Small intestine (tissue), 7 donors: ENCODE data around the gene ZNF525. TPM values are rescaled to one million over a fixed set of nuclear protein-coding genes. Genes with fewer than 3 reads are reported as not detected.
"Not testable (repeated sequence)": the region's sequence is repeated elsewhere in the genome, so short reads cannot be mapped to it uniquely, and the experiment has no call there.

Experiments used
- DNase-seq, 2 donors: peaks; one replicate each; pipeline versions ENCODE4 v3.0.0 to v3.0.0-alpha.2; 2013
- FAIRE-seq: peaks from 2 replicates; lab custom pipeline; 2012; peaks lifted over from hg19 to GRCh38; lab: Jason Lieb, UNC
- H3K27ac ChIP-seq, 3 donors: one replicate each; pipeline ENCODE4 v1.5.1; 2013; ENCODE audit warnings: low read length in 2 of 3, mild to moderate bottlenecking in 2 of 3, control low read depth in 1 of 3, inconsistent platforms in 1 of 3, low read depth in 1 of 3, moderate library complexity in 1 of 3
- H3K27me3 ChIP-seq, 3 donors: one replicate each; pipeline ENCODE4 v1.6.1; 2013; ENCODE audit warnings: low read length in 3 of 3, inconsistent platforms in 1 of 3; ENCODE audit not compliant: control insufficient read depth in 3 of 3, insufficient read depth in 3 of 3
- H3K36me3 ChIP-seq, 3 donors: one replicate each; pipeline ENCODE4 v1.6.1; 2013; ENCODE audit warnings: low read length in 3 of 3, inconsistent platforms in 1 of 3, low read depth in 1 of 3, mild to moderate bottlenecking in 1 of 3, moderate library complexity in 1 of 3; ENCODE audit not compliant: control insufficient read depth in 3 of 3, insufficient read depth in 2 of 3
- H3K4me1 ChIP-seq, 3 donors: one replicate each; pipeline ENCODE4 v1.6.1; 2013; ENCODE audit warnings: low read length in 2 of 3, inconsistent platforms in 1 of 3, low read depth in 1 of 3, mild to moderate bottlenecking in 1 of 3, moderate library complexity in 1 of 3; ENCODE audit not compliant: control insufficient read depth in 3 of 3, insufficient read depth in 2 of 3
- H3K4me3 ChIP-seq, 3 donors: one replicate each; pipeline ENCODE4 v1.5.1; 2013; ENCODE audit warnings: low read length in 3 of 3, control low read depth in 1 of 3, inconsistent platforms in 1 of 3, low read depth in 1 of 3, mild to moderate bottlenecking in 1 of 3, moderate library complexity in 1 of 3
- H3K9me3 ChIP-seq, 2 donors: one replicate each; pipeline ENCODE4 v1.6.1; 2013; ENCODE audit warnings: low read depth in 1 of 2, low read length in 1 of 2; ENCODE audit not compliant: control insufficient read depth in 2 of 2, insufficient read depth in 1 of 2
- WGBS, 3 donors: extraction: QIAGEN DNeasy Blood & Tissue Kit; methylation state at CpG; one replicate each; pipeline ENCODE4 v1.1.7; 2013; 5-methylcytosine and 5-hydroxymethylcytosine counted together
- polyA plus RNA-seq, 4 donors: library from polyadenylated mRNA; stranded (reverse) in 3 of 4; unstranded in 1 of 4; fragments of 200-250 nt in 3 of 4; fragments of 120-200 nt in 1 of 4; gene quantifications; one replicate each; pipeline versions ENCODE4 v1.2.1 to v1.2.3, GENCODE V29; 2013
- donor health status: healthy with polysubstance abuse.
- donor health status: control.
- donor health status: control.
- donor health status: Bipolar disorder and iron deficiency.
- donor health status: healthy.

Gene ZNF525
- polyA plus RNA-seq, 4 donors: 2.4 to 19.3 (median 4.3) TPM

DNA sequence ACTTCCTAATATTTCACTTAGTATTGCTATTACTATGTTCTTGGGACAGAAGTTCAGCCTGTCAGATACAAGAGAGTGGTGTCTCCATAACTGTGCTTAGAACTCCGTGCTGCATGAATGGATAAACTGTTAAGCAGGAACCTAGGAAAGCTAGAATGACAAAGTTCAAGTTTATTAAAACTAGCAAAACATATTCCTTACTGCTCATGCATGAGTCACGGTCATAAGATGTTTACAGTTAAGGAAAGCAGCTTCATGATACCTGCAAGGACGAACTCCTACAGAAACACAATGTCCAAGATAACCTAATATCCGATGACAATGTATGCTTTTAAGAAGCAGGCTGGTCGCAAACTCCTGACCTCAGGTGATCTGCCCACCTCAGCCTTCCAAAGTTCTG is 23.4 kb downstream of the ZNF525 start:
- WGBS, 3 donors: 57 to 81% (median 66%) methylated on average over 5 of the region's 5 CpGs
- H3K27ac ChIP-seq: no peak overlapping the region
- peaks cover 0 to 43% of the 10 kb centered on the region in 2 donors for H3K9me3 ChIP-seq
- H3K4me1 ChIP-seq: no peaks in the 10 kb centered on the region
- DNase-seq (peak in 1 of 2 donors; percentile 30), FAIRE-seq (no peak)
- H3K36me3 ChIP-seq: peaks cover 0 to 3% (median 0%) of the 10 kb centered on the region in 3 donors
- H3K27me3 ChIP-seq: no peaks in the 10 kb centered on the region
- H3K4me3 ChIP-seq: no peak overlapping the region

GRCh38 chr19:53389571-53389970 is 24.1 kb downstream of the ZNF525 start:
- H3K9me3 ChIP-seq: peaks cover 0 to 45% of the 10 kb centered on the region in 2 donors
- H3K4me1 ChIP-seq: peaks cover 0 to 3% (median 0%) of the 10 kb centered on the region in 3 donors
- H3K27ac ChIP-seq: no peak overlapping the region
- FAIRE-seq: no peak
- 75 to 87% (median 80%) methylated on average over 8 of the region's 8 CpGs for WGBS, 3 donors
- no peaks in the 10 kb centered on the region for H3K27me3 ChIP-seq
- H3K4me3 ChIP-seq: no peak overlapping the region
- no peak for DNase-seq
- peaks cover 0 to 3% (median 0%) of the 10 kb centered on the region in 3 donors for H3K36me3 ChIP-seq

GRCh38 chr19:53389978-53390377 is 24.5 kb downstream of the ZNF525 start:
- Histone ChIP-seq H3K4me3 (no peak overlapping the region), H3K27ac (no peak overlapping the region), H3K9me3 (peaks cover 0 to 45% of the 10 kb centered on the region in 2 donors), H3K36me3 (peaks cover 0 to 3% (median 0%) of the 10 kb centered on the region in 3 donors), H3K27me3 (no peaks in the 10 kb centered on the region), H3K4me1 (peaks cover 0 to 3% (median 0%) of the 10 kb centered on the region in 3 donors)
- 37 to 54% (median 49%) methylated on average over 22 of the region's 22 CpGs for WGBS, 3 donors
- DNase-seq (no peak), FAIRE-seq (no peak)

GRCh38 chr19:53394522-53394973 is 29.0 kb downstream of the ZNF525 start:
- no peaks in the 10 kb centered on the region for H3K27me3 ChIP-seq
- peaks cover 0 to 32% of the 10 kb centered on the region in 2 donors for H3K9me3 ChIP-seq
- peak overlapping the region in 2 of 3 donors; percentile 83 to 86 for H3K4me3 ChIP-seq
- FAIRE-seq (no peak), DNase-seq (no peak)
- H3K27ac ChIP-seq: peak overlapping the region; percentile 42 to 91 (median 73)
- peaks cover 0 to 3% (median 0%) of the 10 kb centered on the region in 3 donors for H3K4me1 ChIP-seq
- H3K36me3 ChIP-seq: peaks cover 2 to 11% (median 8%) of the 10 kb centered on the region in 3 donors
- 8 to 25% (median 18%) methylated on average over 18 of the region's 18 CpGs for WGBS, 3 donors

DNA sequence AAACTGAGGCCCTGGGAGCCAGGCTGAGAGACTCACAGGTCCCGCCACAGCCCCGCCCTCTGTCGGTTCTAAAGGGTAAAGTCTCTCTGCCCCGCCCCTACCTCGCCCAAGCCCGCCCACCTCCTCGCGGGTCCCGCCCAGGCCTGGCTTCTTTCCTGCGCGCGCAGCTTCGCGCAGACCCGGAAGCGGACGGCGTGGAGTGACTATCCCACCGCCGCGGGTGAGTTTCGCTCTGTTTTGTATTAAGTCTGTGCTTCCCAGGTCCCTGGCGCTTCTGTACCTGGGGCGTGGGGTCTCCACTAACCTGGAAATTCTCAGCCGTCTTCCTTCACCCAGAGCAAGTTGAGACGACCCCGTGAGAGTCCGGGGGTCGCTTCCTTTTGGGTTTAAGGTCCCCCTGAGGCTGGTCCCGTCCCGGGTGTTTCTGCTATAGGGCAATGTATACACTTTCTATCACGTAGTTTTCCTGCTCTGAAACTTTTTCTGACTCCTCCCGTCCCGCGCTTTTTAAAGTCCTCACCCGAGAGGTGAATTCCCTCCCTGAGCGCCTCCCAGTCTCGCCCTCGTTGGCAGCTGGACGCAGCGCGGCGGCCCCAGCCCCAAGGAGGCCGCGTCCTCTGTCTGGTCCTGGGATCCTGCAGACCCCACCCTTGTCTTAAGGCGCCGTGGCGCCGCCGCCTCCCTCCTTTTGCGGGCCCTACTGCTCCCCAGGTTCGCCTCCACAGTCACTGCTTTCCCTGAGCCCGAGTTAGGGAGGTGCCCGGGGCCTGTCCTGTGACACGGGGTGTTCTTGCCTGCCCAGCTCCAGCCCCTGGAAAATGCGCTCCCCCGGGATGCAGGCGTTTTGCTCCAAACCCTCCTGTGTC is 29.7 kb downstream of the ZNF525 start, which contains the start of gene ZNF765:
Gene ZNF765, plus strand, starts transcription at position 176 of the 866 bp plus-strand sequence. CDS start 2,867 bp downstream, outside the sequence.
- H3K9me3 ChIP-seq: peaks cover 0 to 27% of the 10 kb centered on the region in 2 donors
- WGBS, 3 donors: 0 to 1% (median 0%) methylated on average over 58 of the region's 58 CpGs
- H3K27ac ChIP-seq: peak within 1 kb of the TSS; percentile 47 to 91 (median 90)
- peaks cover 0 to 3% (median 0%) of the 10 kb centered on the region in 3 donors for H3K4me1 ChIP-seq
- FAIRE-seq (no peak), DNase-seq (peak; percentile 95 to 96)
- peak within 1 kb of the TSS; percentile 76 to 86 (median 83) for H3K4me3 ChIP-seq
- no peaks in the 10 kb centered on the region for H3K27me3 ChIP-seq
- peaks cover 6 to 16% (median 12%) of the 10 kb centered on the region in 3 donors for H3K36me3 ChIP-seq

DNA sequence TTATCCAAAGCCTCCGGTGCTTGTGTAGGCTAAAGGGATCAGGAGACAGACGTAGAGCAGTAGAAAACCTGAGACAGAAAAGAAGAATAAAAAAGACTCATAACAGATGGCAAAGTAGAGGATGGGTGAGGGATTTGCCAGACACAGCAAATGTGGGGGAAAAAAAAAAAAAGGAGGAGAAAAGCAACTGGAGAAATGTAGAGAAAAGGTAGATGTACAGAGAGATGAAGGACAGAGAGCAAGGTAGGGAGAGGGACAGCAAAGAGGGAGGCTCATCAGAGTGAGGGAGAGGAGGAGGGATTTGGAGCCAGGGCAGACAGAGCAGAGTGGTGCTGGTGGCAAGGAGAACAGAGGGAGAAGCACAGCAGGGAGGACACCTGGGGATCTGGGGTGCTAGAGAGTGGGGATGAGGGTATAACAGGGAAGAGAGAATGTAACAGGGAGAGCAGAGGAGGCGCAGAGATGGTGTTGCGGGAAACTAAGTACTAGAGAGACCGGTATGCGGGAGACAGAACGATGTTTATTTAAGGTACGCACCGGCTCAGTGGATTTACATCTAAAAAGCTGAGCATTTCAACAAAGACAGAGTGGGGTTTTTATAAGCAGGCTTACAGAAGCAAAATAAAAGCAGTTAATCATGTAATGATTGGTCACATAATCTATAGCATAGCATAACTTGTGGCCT is 30.5 kb downstream of the ZNF525 start:
- H3K36me3 ChIP-seq: peaks cover 7 to 20% (median 16%) of the 10 kb centered on the region in 3 donors
- peak overlapping the region in 1 of 3 donors; percentile 91 for H3K27ac ChIP-seq
- not testable (repeated sequence) for H3K27me3 ChIP-seq, FAIRE-seq, H3K4me1 ChIP-seq
- peak in 1 of 2 donors; percentile 1 for DNase-seq
- 9 to 27% (median 17%) methylated on average over 9 of the region's 9 CpGs for WGBS, 3 donors
- H3K4me3 ChIP-seq: peak overlapping the region; percentile 76 to 86 (median 83)
- H3K9me3 ChIP-seq: peaks cover 3 to 26% of the 10 kb centered on the region in 2 donors

GRCh38 chr19:53396525-53396868 is 31.0 kb downstream of the ZNF525 start:
- DNase-seq: no peak
- 11 to 25% (median 14%) methylated on average over 1 of the region's 1 CpG for WGBS, 3 donors
- Histone ChIP-seq H3K36me3 (peaks cover 7 to 23% (median 17%) of the 10 kb centered on the region in 3 donors), H3K4me1 (peaks cover 0 to 3% (median 0%) of the 10 kb centered on the region in 3 donors), H3K27me3 (no peaks in the 10 kb centered on the region), H3K4me3 (no peak overlapping the region), H3K27ac (no peak overlapping the region), H3K9me3 (peaks cover 3 to 24% of the 10 kb centered on the region in 2 donors)
- FAIRE-seq: no peak

DNA sequence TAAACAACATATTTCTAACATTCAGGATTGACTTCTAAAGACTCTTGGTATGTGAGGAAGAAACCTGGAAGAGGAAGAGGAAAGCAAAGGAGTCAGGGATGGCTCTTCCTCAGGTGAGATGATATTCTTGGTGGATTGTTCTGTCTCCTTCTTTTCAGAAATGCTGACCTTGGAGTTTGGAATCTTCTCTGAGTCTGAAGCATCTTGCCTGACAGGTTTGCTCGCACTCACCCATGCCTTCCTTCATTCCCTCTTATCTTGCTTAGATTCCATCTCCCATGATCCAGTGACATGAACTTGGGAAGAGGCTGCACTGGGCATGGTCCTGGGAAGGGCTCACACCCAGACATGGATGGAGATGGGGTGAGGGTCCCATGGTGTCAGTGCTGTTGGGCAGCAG is 32.4 kb downstream of the ZNF525 start:
- H3K9me3 ChIP-seq: peaks cover 3 to 22% of the 10 kb centered on the region in 2 donors
- not testable (repeated sequence) for DNase-seq, H3K27ac ChIP-seq, H3K4me1 ChIP-seq, H3K27me3 ChIP-seq, H3K4me3 ChIP-seq, FAIRE-seq
- H3K36me3 ChIP-seq: peaks cover 12 to 34% (median 23%) of the 10 kb centered on the region in 3 donors
- 73 to 94% (median 91%) methylated on average over 1 of the region's 1 CpG for WGBS, 3 donors
